NAMALWA (cell line): ENCODE measurements around the gene OR2T3.
"Not testable (repeated sequence)": the region's sequence is repeated elsewhere in the genome, so short reads cannot be mapped to it uniquely, and the experiment has no call there.

Experiments
- DNase-seq: peaks from one replicate; pipeline ENCODE4 v3.0.0-alpha.2; 2015; ENCODE audit warnings: low spot score

OR2T3 gene

DNA sequence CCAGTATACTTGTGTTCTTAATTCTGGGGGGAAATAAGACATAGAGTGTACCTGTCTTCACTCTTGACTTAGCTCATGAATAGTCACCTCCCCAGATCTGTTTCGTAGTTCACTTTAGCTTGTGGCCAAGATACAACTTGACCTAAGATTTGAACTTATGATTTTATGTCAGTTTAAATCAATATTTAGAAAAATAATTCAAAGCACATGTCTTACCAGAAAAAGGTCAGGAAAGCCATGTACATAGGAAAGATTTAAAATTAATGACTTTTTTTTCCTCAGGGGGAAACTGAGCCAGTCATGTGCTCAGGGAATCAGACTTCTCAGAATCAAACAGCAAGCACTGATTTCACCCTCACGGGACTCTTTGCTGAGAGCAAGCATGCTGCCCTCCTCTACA lies at the start of gene OR2T3:
Gene OR2T3, plus strand, starts transcription at position 301 of the 400 bp plus-strand sequence. Its CDS starts 0 bp downstream, at position 301.
- not testable (repeated sequence) for DNase-seq

DNA sequence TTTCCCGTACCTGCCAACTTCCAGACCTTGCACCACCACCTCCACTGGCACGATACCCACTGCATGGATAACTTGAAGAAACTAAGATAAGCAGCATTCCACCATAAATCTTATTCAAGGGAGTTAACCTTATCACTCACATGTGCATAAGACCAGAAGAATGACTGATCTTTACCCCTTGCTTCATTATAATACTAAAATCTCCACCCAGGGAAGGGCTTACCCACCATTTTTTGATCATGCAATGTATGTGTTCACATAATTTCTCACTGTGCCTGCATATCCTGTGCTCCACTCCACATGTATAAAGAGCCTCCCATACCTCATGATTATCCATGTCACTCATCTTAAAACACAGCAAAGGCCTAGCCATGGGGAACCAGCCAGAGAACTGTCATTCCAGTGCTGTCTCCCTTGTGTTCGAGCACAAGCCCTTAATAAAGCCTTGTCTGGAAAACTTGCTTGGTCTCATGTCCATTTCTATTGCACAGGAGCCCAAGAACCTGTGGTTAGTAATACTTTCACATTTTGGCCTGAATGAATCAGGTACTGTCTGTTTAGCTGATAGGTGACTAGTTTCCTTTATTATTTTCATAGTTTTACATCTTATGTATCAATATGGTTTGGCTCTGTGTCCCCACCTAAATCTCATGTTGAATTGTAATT lies 45.5 kb upstream of the OR2T3 start:
- not testable (repeated sequence) for DNase-seq

- DNase-seq, result not testable (repeated sequence)
These were observed 45.0 kb upstream of the OR2T3 start for GRCh38 chr1:248428192-248428533.

GRCh38 chr1:248431683-248432082 lies 41.5 kb upstream of the OR2T3 start:
- not testable (repeated sequence) for DNase-seq

DNA sequence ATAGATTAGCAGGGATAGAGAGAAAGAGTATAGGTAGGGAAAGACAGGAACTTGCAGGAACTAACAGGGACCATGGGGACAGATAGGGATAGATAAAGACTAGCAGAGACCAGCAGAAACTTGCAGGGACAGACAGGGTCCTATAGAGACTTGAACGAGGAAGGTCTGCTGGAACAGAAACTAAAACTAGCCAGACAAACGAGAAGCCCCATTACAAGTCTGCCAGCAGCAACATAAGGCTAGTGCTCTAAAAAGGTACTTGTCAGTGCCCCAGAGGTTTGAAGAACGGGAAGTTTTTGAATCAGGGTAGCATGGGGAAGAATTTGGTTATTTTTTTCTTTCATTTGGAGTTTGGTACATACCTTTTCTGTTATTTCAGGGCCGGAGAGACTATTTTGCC lies 41.0 kb upstream of the OR2T3 start:
- not testable (repeated sequence) for DNase-seq

DNA sequence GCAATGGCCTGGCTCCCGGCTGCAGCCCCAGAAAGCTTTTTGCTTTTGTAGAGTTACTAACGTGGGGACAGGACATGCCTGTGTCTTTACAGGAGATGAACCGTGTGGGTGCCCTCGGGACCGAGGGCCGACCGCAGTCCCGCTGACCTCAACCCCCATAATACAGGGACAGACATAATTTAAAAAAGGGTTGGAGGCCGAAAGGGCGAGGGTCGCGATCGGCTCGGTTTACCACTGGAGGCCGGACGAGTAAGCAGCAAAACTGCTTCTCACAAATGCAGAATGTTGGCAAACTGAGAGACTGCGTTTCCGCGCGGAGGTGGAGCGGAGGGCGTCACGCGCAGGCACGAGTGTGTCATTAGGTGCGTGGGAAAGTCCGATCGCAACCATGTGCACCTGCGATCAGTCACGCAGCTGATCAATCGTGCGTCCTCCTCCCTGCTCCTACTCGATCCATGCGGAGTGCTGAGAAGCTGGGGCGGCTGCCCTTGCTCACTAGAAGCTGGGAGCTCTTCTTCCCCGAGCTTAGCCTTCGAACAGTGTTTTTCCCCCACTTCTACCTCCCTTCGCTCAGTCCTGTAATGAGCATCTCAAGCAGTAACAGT lies 39.2 kb upstream of the OR2T3 start:
- DNase-seq, result not testable (repeated sequence)

- DNase-seq, result not testable (repeated sequence)
These were observed 38.2 kb upstream of the OR2T3 start for GRCh38 chr1:248434913-248435312.

DNA sequence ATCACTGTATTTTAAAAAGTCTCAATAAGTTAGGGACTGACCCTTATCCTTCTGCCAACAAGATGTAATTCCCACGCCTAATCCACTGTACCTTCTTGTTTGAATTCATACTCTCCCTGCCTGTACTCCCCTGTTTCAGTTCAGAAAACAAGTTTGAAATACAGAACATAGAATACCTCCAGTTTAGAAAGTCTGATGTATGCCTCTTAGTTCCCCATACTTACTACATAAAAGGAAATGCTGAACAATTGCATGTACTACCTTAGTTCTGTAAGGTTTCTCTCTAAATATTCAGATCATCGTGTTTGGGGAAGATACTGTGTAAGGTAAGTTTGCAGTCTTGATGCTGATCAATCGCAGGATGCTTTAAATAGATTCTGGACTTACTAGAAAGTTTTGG lies 36.8 kb upstream of the OR2T3 start:
- not testable (repeated sequence) for DNase-seq

GRCh38 chr1:248438668-248439067 lies 34.5 kb upstream of the OR2T3 start:
- DNase-seq, result not testable (repeated sequence)

DNA sequence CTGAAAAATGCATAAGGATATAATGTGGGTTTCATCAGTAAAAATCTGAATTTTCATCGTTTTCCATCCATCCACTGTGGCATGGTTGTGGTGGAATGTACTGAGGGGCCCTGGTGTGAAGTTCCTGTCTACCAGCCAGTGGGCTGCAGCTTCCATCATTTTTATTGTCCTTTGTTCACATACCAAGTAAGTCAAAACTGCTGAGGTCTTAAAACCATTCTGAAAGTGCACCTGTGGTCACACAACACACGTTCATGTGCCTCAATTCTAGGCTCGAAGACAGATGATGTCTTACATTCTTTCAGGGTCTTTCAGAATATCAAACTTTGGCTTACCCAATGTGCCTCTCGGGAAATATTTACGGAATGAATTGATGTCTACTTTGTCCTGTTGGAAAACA lies 33.9 kb upstream of the OR2T3 start:
- DNase-seq, result not testable (repeated sequence)

- not testable (repeated sequence) for DNase-seq
These were observed 30.5 kb upstream of the OR2T3 start for GRCh38 chr1:248442500-248443277.

GRCh38 chr1:248444603-248445002 lies 28.5 kb upstream of the OR2T3 start:
- not testable (repeated sequence) for DNase-seq

DNA sequence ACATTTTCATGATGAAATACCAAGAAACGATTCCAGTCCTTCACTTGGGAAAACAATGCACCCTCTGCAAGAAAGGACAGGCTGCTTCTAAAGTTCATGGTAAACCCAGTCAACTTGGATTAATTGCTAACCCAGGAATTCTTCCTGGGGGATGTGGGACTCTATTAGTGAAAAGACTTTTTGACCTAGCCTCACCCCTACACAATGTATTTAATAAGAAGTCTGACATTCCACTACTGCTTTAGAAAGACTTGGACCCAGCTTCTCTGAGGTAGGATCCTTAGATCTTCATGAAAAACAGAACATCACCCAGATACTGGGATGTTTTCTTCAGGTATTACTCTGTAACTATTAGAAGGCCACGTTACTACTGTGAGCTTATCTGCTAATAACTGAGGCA lies 27.8 kb upstream of the OR2T3 start, which contains the start of gene OR2T2:
Gene OR2T2, plus strand, starts transcription at position 239 of the 400 bp plus-strand sequence. CDS start 7,161 bp downstream, outside the sequence.
- not testable (repeated sequence) for DNase-seq

- DNase-seq, result not testable (repeated sequence)
These were observed 24.6 kb upstream of the OR2T3 start for GRCh38 chr1:248448409-248449074.

DNA sequence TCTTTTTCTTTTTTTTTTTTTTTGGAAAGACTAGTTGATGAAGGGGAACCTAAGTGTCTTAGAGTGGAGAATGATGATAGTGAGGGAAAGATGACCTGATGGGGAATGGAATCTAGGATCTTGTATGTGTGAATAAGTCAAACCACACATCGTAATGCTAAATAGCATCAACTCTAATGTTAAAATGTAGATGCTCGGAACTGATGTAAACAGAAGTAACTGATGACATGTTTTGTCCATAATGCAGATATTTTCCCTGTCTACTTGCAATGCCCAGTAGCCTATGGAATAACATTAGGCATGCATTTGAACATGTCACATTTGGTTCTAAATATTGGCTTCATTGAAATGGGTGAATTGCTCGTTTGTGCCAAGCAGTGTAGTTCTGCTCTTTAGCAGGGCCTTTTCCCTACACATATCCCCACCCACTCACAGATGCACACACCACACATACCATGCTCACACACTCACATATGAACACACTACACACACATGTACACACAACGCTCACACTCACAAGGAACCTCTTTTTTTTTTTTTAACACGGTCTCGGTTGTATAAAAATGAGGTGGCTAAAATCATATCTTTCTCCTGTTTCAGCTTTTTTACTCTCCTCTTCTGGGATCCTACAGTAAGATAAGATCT lies 23.2 kb upstream of the OR2T3 start:
- not testable (repeated sequence) for DNase-seq

- DNase-seq, result not testable (repeated sequence)
These were observed 22.5 kb upstream of the OR2T3 start for GRCh38 chr1:248450466-248451145.

- not testable (repeated sequence) for DNase-seq
These were observed 19.5 kb upstream of the OR2T3 start for GRCh38 chr1:248453619-248454018.

- not testable (repeated sequence) for DNase-seq
These were observed 18.1 kb upstream of the OR2T3 start for GRCh38 chr1:248455045-248455444.

GRCh38 chr1:248456635-248457034 lies 16.5 kb upstream of the OR2T3 start:
- not testable (repeated sequence) for DNase-seq

- DNase-seq, result not testable (repeated sequence)
These were observed 14.0 kb upstream of the OR2T3 start for GRCh38 chr1:248459117-248459516.

DNA sequence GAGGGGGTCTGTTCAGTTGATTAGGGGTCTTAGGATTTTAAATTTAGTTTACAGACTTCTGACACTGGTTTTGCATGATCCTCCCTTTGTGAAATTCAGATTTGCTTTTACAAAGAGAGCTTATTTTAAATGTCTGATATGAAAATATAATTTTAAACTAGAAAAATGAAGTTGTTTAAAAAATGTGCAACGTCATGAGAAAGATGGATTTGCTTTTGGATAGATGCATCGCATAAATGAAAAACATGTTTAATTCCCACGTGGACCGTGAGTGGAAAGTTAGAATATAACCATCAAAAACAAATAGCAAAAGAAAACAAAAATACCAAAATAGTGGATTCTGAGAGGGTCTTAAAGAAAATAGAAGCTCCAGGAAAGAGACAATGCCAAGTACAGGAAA lies 2.0 kb upstream of the OR2T3 start:
- DNase-seq, result no peak
